GM23248 (cell line): ENCODE measurements around the gene ABLIM1. TPM values are rescaled to one million over a fixed set of nuclear protein-coding genes. Genes with fewer than 3 reads are reported as not detected.

ENCODE experiments used
- DNase-seq: peaks from one replicate; pipeline ENCODE4 v3.0.0-alpha.2; 2015
- H2AFZ ChIP-seq: fragments of 200-600 bp; sonication (generic); 2 replicates; pipeline ENCODE4 v1.6.1; 2016; ENCODE audit warnings: antibody characterized with exemption
- H3F3A ChIP-seq: fragments of 200-600 bp; sonication (generic); 2 replicates; pipeline ENCODE4 v1.6.1; 2016; ENCODE audit warnings: mild to moderate bottlenecking, antibody characterized with exemption, mixed run types; ENCODE audit not compliant: insufficient read depth
- H3K27ac ChIP-seq: fragments of 200-600 bp; sonication (generic); 2 replicates; pipeline ENCODE4 v1.5.1; 2016; ENCODE audit warnings: mild to moderate bottlenecking
- H3K27me3 ChIP-seq: fragments of 200-600 bp; sonication (generic); replicated peaks from 2 replicates; pipeline ENCODE4 v1.6.1; 2016; ENCODE audit warnings: mild to moderate bottlenecking; ENCODE audit not compliant: insufficient read depth
- H3K36me3 ChIP-seq: fragments of 200-600 bp; sonication (generic); 2 replicates; pipeline ENCODE4 v1.6.1; 2016; ENCODE audit warnings: low read depth, mild to moderate bottlenecking
- H3K4me1 ChIP-seq: fragments of 200-600 bp; sonication (generic); 2 replicates; pipeline ENCODE4 v1.6.1; 2016; ENCODE audit warnings: mild to moderate bottlenecking; ENCODE audit not compliant: insufficient read depth
- H3K4me2 ChIP-seq: fragments of 200-600 bp; sonication (generic); one replicate; pipeline ENCODE4 v1.6.1; 2016; ENCODE audit warnings: mild to moderate bottlenecking; ENCODE audit not compliant: unreplicated experiment
- H3K4me3 ChIP-seq: fragments of 200-600 bp; sonication (generic); 2 replicates; pipeline ENCODE4 v1.5.1; 2016; ENCODE audit warnings: mild to moderate bottlenecking
- H3K79me2 ChIP-seq: fragments of 200-600 bp; sonication (generic); 2 replicates; pipeline ENCODE4 v1.6.1; 2016; ENCODE audit warnings: mild to moderate bottlenecking; ENCODE audit not compliant: insufficient read depth
- H3K9ac ChIP-seq: fragments of 200-600 bp; sonication (generic); 2 replicates; pipeline ENCODE4 v1.6.1; 2016; ENCODE audit warnings: mild to moderate bottlenecking
- H3K9me2 ChIP-seq: fragments of 200-600 bp; sonication (generic); 2 replicates; pipeline ENCODE4 v1.6.1; 2016; ENCODE audit warnings: mixed run types, mild to moderate bottlenecking, moderate library complexity; ENCODE audit not compliant: insufficient read depth
- H3K9me3 ChIP-seq: fragments of 200-600 bp; sonication (generic); one replicate; pipeline ENCODE4 v1.6.1; 2017; ENCODE audit warnings: low read depth
- H4K20me1 ChIP-seq: fragments of 200-600 bp; sonication (generic); 2 replicates; pipeline ENCODE4 v1.6.0; 2016; ENCODE audit not compliant: insufficient read depth
- EZH2 ChIP-seq: fragments of 200-600 bp; sonication (generic); IDR thresholded peaks from 2 replicates; pipeline ENCODE4 v1.6.1; 2018; ENCODE audit warnings: antibody characterized with exemption, mild to moderate bottlenecking; ENCODE audit not compliant: insufficient read depth, poor library complexity, severe bottlenecking
- EZH2phosphoT487 ChIP-seq: fragments of 200-600 bp; sonication (generic); IDR thresholded peaks from 2 replicates; pipeline ENCODE4 v1.6.1; 2018; ENCODE audit warnings: antibody characterized with exemption, moderate library complexity, mild to moderate bottlenecking, low read depth; ENCODE audit not compliant: insufficient read depth
- whole genome bisulfite sequencing, 2 experiments: methylation state at CpG; one replicate each; pipeline ENCODE4 v1.1.6; 2015 to 2017; ENCODE audit warnings: low lambda C conversion rate in 2 of 2, low coverage in 1 of 2; ENCODE audit errors: missing lambda C conversion rate in 2 of 2; 5-methylcytosine and 5-hydroxymethylcytosine counted together
- in situ Hi-C: fragments of 300-500 bp; cut with MboI; formaldehyde crosslinking; loops from 2 replicates; pipeline ENCODE4 v1.15.0; 2020
- polyA plus RNA-seq: library from polyadenylated mRNA; unstranded; fragments of >200 nt; fragmentation: Nextera tagmentation; extraction: Ambion mirVana; gene quantifications from 2 replicates; pipeline ENCODE4 v1.2.1, GENCODE V29; 2016
- total RNA-seq: library from RNA; depleted of rRNA; stranded (reverse); fragments of >200 nt; shearing (Covaris generic); gene quantifications from 2 replicates; pipeline ENCODE4 v1.2.3, GENCODE V29; 2014

Gene ABLIM1
- total and polyA plus RNA-seq, 2 experiments from 2014 or later = 0.54 to 0.78 TPM

DNA sequence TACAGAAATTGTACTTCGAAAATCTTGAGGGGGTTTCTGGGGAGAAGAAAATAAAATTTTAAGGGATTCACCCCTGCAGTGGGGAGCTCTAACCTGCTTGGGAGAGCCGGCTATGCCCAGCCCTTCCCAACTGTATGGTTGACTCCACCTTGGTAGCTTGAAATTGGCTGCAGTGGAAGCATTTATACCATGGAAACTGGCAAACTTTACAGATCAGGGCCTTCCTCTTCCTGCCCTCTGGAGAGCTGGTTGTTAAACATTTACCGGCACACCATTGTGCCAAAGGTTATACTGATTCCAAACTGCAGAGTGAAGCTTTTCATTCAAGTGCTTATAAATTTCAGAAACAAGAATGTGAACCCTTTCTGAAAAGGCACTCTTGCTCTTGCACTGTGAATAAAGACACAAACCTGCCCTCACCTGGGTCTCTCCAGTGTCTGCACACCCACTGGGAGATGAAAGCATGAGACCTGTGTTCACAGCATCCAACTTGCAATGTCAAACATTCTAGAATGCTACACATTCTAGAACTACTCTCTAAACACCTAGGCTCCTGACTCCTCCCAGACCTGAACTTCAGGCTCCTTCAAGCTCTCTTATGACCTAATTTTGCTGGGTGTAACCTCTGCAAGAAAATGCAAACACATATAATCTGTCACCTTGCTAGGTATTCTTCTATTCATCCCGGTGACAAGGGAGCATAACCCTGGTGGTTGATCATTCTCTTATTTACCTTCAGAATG, 44.7 kb downstream of the ABLIM1 start:
- Histone ChIP-seq H3K79me2 (no peaks in the 10 kb centered on the region), H4K20me1 (no peaks in the 10 kb centered on the region), H3K9ac (no peak overlapping the region), H3K27me3 (peaks cover 5% of the 10 kb centered on the region), H2AFZ (no peak overlapping the region), H3K36me3 (no peaks in the 10 kb centered on the region), H3K4me1 (no peaks in the 10 kb centered on the region; the same call in 1 of the 2 replicates), H3K9me3 (no peaks in the 10 kb centered on the region), H3K27ac (no peak overlapping the region), H3K9me2 (no peaks in the 10 kb centered on the region), H3K4me2 (no peak overlapping the region), H3F3A (no peaks in the 10 kb centered on the region), H3K4me3 (no peak overlapping the region)
- 67 to 69% methylated on average over 4 of the region's 4 CpGs for WGBS, 2 experiments
- in situ Hi-C loops = no loop called here
- TF ChIP-seq EZH2phosphoT487 = no peak
- no peak for TF ChIP-seq EZH2
- DNase-seq = no peak

GRCh38 chr10:114611617-114612016, 46.5 kb downstream of the ABLIM1 start:
- H3K9me3 ChIP-seq = no peaks in the 10 kb centered on the region
- no peak for DNase-seq
- WGBS, 2 experiments = 95 to 100% methylated on average over 1 of the region's 1 CpG
- H3K79me2 ChIP-seq = no peaks in the 10 kb centered on the region
- no peaks in the 10 kb centered on the region for H3F3A ChIP-seq
- H3K4me3 ChIP-seq = no peak overlapping the region
- peaks cover 5% of the 10 kb centered on the region for H3K27me3 ChIP-seq
- H4K20me1 ChIP-seq = no peaks in the 10 kb centered on the region
- no peaks in the 10 kb centered on the region for H3K36me3 ChIP-seq
- H3K4me1 ChIP-seq = no peaks in the 10 kb centered on the region; the same call in 1 of the 2 replicates
- no peak for TF ChIP-seq EZH2phosphoT487
- TF ChIP-seq EZH2 = no peak
- H3K9me2 ChIP-seq = no peaks in the 10 kb centered on the region
- H3K4me2 ChIP-seq = no peak overlapping the region
- no peak overlapping the region for H3K27ac ChIP-seq
- no peak overlapping the region for H3K9ac ChIP-seq
- H2AFZ ChIP-seq = no peak overlapping the region
- in situ Hi-C loops = no loop called here

- Histone ChIP-seq H3F3A (no peaks in the 10 kb centered on the region), H3K36me3 (no peaks in the 10 kb centered on the region), H3K9me3 (no peaks in the 10 kb centered on the region), H3K4me1 (no peaks in the 10 kb centered on the region), H3K4me2 (no peak overlapping the region), H3K9ac (no peak overlapping the region), H3K27me3 (peaks cover 15% of the 10 kb centered on the region), H3K79me2 (no peaks in the 10 kb centered on the region), H3K9me2 (no peaks in the 10 kb centered on the region), H4K20me1 (no peaks in the 10 kb centered on the region), H3K4me3 (no peak overlapping the region), H3K27ac (no peak overlapping the region), H2AFZ (no peak overlapping the region)
- no peak for DNase-seq
- in situ Hi-C loops = no loop called here
- TF ChIP-seq EZH2 (no peak), EZH2phosphoT487 (no peak)
- 85 to 86% methylated on average over 8 of the region's 8 CpGs for WGBS, 2 experiments
Observed at GRCh38 chr10:114609518-114610426, 48.3 kb downstream of the ABLIM1 start.

DNA sequence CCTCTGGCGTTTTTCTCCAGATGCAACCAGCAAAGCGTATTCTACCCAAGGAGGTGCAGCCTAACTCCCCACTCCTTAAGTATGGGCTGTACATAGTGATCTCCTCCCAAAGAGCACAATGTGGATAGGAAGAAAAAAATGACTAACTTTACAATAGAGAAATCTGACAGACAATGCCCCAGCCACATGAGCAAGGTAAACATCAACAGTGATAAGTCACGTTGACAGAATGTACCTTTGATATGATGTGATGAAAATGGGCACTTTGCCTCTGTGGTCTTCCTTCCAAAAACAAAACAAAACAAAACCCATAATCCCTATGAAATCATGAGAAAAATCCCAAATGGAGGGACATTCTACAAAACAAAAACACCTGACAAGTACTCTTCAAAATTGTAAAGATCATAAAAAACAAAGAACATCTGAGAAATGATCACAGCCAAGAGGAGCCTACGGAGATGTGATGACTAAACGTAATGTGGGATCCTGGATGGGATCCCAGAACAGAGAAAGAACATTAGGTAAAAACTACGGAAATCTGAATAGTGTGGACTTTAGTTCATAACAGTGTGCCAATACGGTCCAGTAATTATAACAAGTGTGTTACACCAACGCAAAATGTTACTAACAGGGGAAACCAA, 50.6 kb downstream of the ABLIM1 start:
- H3F3A ChIP-seq = no peaks in the 10 kb centered on the region
- H3K27ac ChIP-seq = no peak overlapping the region
- no peaks in the 10 kb centered on the region for H4K20me1 ChIP-seq
- no peak overlapping the region for H3K4me3 ChIP-seq
- no peak overlapping the region for H3K9ac ChIP-seq
- 38 to 46% methylated on average over 8 of the region's 8 CpGs for WGBS, 2 experiments
- H3K4me1 ChIP-seq = no peaks in the 10 kb centered on the region
- H3K4me2 ChIP-seq = no peak overlapping the region
- H3K27me3 ChIP-seq = peaks cover 17% of the 10 kb centered on the region
- no peaks in the 10 kb centered on the region for H3K36me3 ChIP-seq
- TF ChIP-seq EZH2 (no peak), EZH2phosphoT487 (no peak)
- H2AFZ ChIP-seq = no peak overlapping the region
- in situ Hi-C loops = no loop called here
- no peaks in the 10 kb centered on the region for H3K79me2 ChIP-seq
- H3K9me2 ChIP-seq = no peaks in the 10 kb centered on the region
- peak; percentile 56 for DNase-seq
- H3K9me3 ChIP-seq = no peaks in the 10 kb centered on the region
